CD4-positive, alpha-beta T cell treated with Interleukin-17A for 1 hour (primary cell): Measurements from ENCODE around the gene NFAM1.

Experiments used
- DNase-seq: peaks from one replicate; pipeline ENCODE4 v3.0.0-alpha.2; 2020

NFAM1 gene

GRCh38 chr22:42379966-42380537 lies 52.2 kb downstream of the NFAM1 start:
- DNase-seq = no peak

- no peak for DNase-seq
These were observed 55.3 kb downstream of the NFAM1 start for GRCh38 chr22:42376711-42377554.

GRCh38 chr22:42375982-42376381 lies 56.2 kb downstream of the NFAM1 start:
- DNase-seq = no peak

GRCh38 chr22:42372976-42373375 lies 59.2 kb downstream of the NFAM1 start:
- no peak for DNase-seq

- no peak for DNase-seq
These were observed 60.7 kb downstream of the NFAM1 start for GRCh38 chr22:42371501-42371900.

- DNase-seq = no peak
These were observed 61.1 kb downstream of the NFAM1 start for GRCh38 chr22:42371099-42371498.

GRCh38 chr22:42369250-42370041 lies 62.8 kb downstream of the NFAM1 start:
- peak; percentile 92 for DNase-seq

- DNase-seq = peak; percentile 43
These were observed 63.6 kb downstream of the NFAM1 start for GRCh38 chr22:42368379-42369249.

- DNase-seq = no peak
These were observed 64.2 kb downstream of the NFAM1 start for GRCh38 chr22:42367980-42368378.

GRCh38 chr22:42366806-42367581 lies 65.2 kb downstream of the NFAM1 start:
- no peak for DNase-seq

- no peak for DNase-seq
These were observed 66.1 kb downstream of the NFAM1 start for GRCh38 chr22:42365942-42366695.

GRCh38 chr22:42365111-42365865 lies 66.9 kb downstream of the NFAM1 start:
- no peak for DNase-seq

GRCh38 chr22:42364604-42365110 lies 67.5 kb downstream of the NFAM1 start:
- DNase-seq = no peak

GRCh38 chr22:42363892-42364291 lies 68.3 kb downstream of the NFAM1 start:
- DNase-seq = no peak

- DNase-seq = no peak
These were observed 70.7 kb downstream of the NFAM1 start for GRCh38 chr22:42361523-42361922.

- no peak for DNase-seq
These were observed 71.9 kb downstream of the NFAM1 start for GRCh38 chr22:42360348-42360747.

- DNase-seq = no peak
These were observed 73.3 kb downstream of the NFAM1 start for GRCh38 chr22:42358643-42359558.

GRCh38 chr22:42357634-42358296 lies 74.4 kb downstream of the NFAM1 start:
- no peak for DNase-seq
